Measurements from ENCODE around the gene C11orf68. TPM values are rescaled to one million over a fixed set of nuclear protein-coding genes. Genes with fewer than 3 reads are reported as not detected.

Gene C11orf68
- total RNA-seq, 2 donors from 2014 or later = 14.1 to 18.1 TPM

- H3K4me3 Mint-ChIP-seq = peak overlapping the region; percentile 95
- H3K9me3 ChIP-seq (ENCODE audit: control insufficient read depth, low read length, poor library complexity, severe bottlenecking) = no peaks in the 10 kb centered on the region
- ATAC-seq (peak; percentile 98), DNase-seq (peak; percentile 95 to 98 (median 97))
- H3K27me3 Mint-ChIP-seq = no peaks in the 10 kb centered on the region
- H3K27ac Mint-ChIP-seq = peak overlapping the region; percentile 92
- H3K36me3 Mint-ChIP-seq (ENCODE audit: low read depth) = no peaks in the 10 kb centered on the region
- H3K4me1 Mint-ChIP-seq = peaks cover 31% of the 10 kb centered on the region
These were observed 45.3 kb downstream of the C11orf68 start for GRCh38 chr11:65873318-65874156.

- H3K4me1 Mint-ChIP-seq = peaks cover 27% of the 10 kb centered on the region
- peak within 1 kb of the TSS; percentile 92 for H3K27ac Mint-ChIP-seq
- H3K36me3 Mint-ChIP-seq (ENCODE audit: low read depth) = no peaks in the 10 kb centered on the region
- no peaks in the 10 kb centered on the region for H3K27me3 Mint-ChIP-seq
- no peak for ATAC-seq
- peak within 1 kb of the TSS; percentile 95 for H3K4me3 Mint-ChIP-seq
- no peaks in the 10 kb centered on the region for H3K9me3 ChIP-seq (ENCODE audit: control insufficient read depth, low read length, poor library complexity, severe bottlenecking)
- DNase-seq = no peak
These were observed 46.1 kb downstream of the C11orf68 start, which contains the start of gene EFEMP2 for GRCh38 chr11:65872586-65873317. Gene EFEMP2 (minus strand): TSS chr11:65872800. CDS start chr11:65872354, 446 bp downstream.

- H3K4me1 Mint-ChIP-seq = peaks cover 24% of the 10 kb centered on the region
- H3K27ac Mint-ChIP-seq = no peak overlapping the region
- no peaks in the 10 kb centered on the region for H3K36me3 Mint-ChIP-seq (ENCODE audit: low read depth)
- H3K9me3 ChIP-seq (ENCODE audit: control insufficient read depth, low read length, poor library complexity, severe bottlenecking) = no peaks in the 10 kb centered on the region
- H3K27me3 Mint-ChIP-seq = no peaks in the 10 kb centered on the region
- peak overlapping the region; percentile 55 for H3K4me3 Mint-ChIP-seq
- no peak for ATAC-seq
- no peak for DNase-seq
These were observed 46.9 kb downstream of the C11orf68 start for GRCh38 chr11:65871811-65872548.

- Mint-ChIP-seq H3K4me3 (peak overlapping the region; percentile 55), H3K4me1 (peaks cover 22% of the 10 kb centered on the region), H3K27ac (peak overlapping the region; percentile 37), H3K36me3 (ENCODE audit: low read depth) (no peaks in the 10 kb centered on the region), H3K27me3 (no peaks in the 10 kb centered on the region)
- no peaks in the 10 kb centered on the region for H3K9me3 ChIP-seq (ENCODE audit: control insufficient read depth, low read length, poor library complexity, severe bottlenecking)
- no peak for ATAC-seq
- no peak for DNase-seq
These were observed 47.9 kb downstream of the C11orf68 start for GRCh38 chr11:65870706-65871681.

- no peak for ATAC-seq
- Mint-ChIP-seq H3K4me1 (peaks cover 23% of the 10 kb centered on the region), H3K27ac (peak overlapping the region; percentile 60), H3K36me3 (ENCODE audit: low read depth) (no peaks in the 10 kb centered on the region), H3K27me3 (no peaks in the 10 kb centered on the region), H3K4me3 (no peak overlapping the region)
- DNase-seq = no peak
- no peaks in the 10 kb centered on the region for H3K9me3 ChIP-seq (ENCODE audit: control insufficient read depth, low read length, poor library complexity, severe bottlenecking)
These were observed 48.6 kb downstream of the C11orf68 start for GRCh38 chr11:65870307-65870658.

- ATAC-seq (no peak), DNase-seq (no peak)
- no peak overlapping the region for H3K4me3 Mint-ChIP-seq
- H3K27ac Mint-ChIP-seq = peak overlapping the region; percentile 60
- H3K4me1 Mint-ChIP-seq = peaks cover 26% of the 10 kb centered on the region
- H3K27me3 Mint-ChIP-seq = no peaks in the 10 kb centered on the region
- no peaks in the 10 kb centered on the region for H3K36me3 Mint-ChIP-seq (ENCODE audit: low read depth)
- H3K9me3 ChIP-seq (ENCODE audit: control insufficient read depth, low read length, poor library complexity, severe bottlenecking) = no peaks in the 10 kb centered on the region
These were observed 49.1 kb downstream of the C11orf68 start for GRCh38 chr11:65869643-65870306.

- Mint-ChIP-seq H3K27me3 (no peaks in the 10 kb centered on the region), H3K36me3 (ENCODE audit: low read depth) (peaks cover 2% of the 10 kb centered on the region), H3K4me3 (no peak overlapping the region), H3K4me1 (peaks cover 29% of the 10 kb centered on the region), H3K27ac (peak overlapping the region; percentile 60)
- H3K9me3 ChIP-seq (ENCODE audit: control insufficient read depth, low read length, poor library complexity, severe bottlenecking) = no peaks in the 10 kb centered on the region
- no peak for ATAC-seq
- no peak for DNase-seq
These were observed 50.0 kb downstream of the C11orf68 start for GRCh38 chr11:65868907-65869306.

GRCh38 chr11:65868076-65868667 lies 50.7 kb downstream of the C11orf68 start:
- no peak overlapping the region for H3K4me3 Mint-ChIP-seq
- DNase-seq = no peak

GRCh38 chr11:65867284-65868071 lies 51.4 kb downstream of the C11orf68 start:
- no peaks in the 10 kb centered on the region for H3K9me3 ChIP-seq (ENCODE audit: control insufficient read depth, low read length, poor library complexity, severe bottlenecking)
- ATAC-seq = no peak
- Mint-ChIP-seq H3K4me3 (no peak overlapping the region), H3K27ac (peak overlapping the region; percentile 51), H3K36me3 (ENCODE audit: low read depth) (peaks cover 7% of the 10 kb centered on the region), H3K4me1 (peaks cover 23% of the 10 kb centered on the region), H3K27me3 (no peaks in the 10 kb centered on the region)
- DNase-seq = no peak

More at GRCh38 chr11:65868076-65868667, 50.7 kb downstream of the C11orf68 start:
- H3K4me1 Mint-ChIP-seq = peaks cover 23% of the 10 kb centered on the region
- H3K9me3 ChIP-seq (ENCODE audit: control insufficient read depth, low read length, poor library complexity, severe bottlenecking) = no peaks in the 10 kb centered on the region
- H3K27me3 Mint-ChIP-seq = no peaks in the 10 kb centered on the region
- peak; percentile 65 for ATAC-seq
- peak overlapping the region; percentile 51 for H3K27ac Mint-ChIP-seq
- H3K36me3 Mint-ChIP-seq (ENCODE audit: low read depth) = peaks cover 2% of the 10 kb centered on the region
